ENCODE measurements around the gene HSCB.

DNA sequence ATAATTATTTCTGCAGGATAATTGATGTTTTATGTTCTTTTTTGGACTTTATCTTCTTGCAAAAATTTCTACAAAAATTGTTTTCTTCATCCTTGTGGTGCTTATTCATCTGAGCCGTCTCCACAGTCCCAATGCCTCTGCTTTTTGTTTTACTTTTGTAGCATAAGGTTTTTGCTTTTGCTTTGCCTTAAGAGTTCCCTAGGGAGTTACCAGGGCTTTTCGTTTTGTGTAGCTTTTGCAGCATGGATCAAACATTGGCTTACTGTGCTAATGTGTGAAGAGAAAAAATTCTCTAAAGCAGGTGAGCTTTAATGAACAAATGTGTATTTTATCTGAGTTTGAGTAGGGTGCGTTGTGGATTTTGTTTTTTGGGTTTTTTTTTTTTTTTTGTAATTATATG lies 46.8 kb downstream of the HSCB start:
- TF ChIP-seq, protein P1, sequence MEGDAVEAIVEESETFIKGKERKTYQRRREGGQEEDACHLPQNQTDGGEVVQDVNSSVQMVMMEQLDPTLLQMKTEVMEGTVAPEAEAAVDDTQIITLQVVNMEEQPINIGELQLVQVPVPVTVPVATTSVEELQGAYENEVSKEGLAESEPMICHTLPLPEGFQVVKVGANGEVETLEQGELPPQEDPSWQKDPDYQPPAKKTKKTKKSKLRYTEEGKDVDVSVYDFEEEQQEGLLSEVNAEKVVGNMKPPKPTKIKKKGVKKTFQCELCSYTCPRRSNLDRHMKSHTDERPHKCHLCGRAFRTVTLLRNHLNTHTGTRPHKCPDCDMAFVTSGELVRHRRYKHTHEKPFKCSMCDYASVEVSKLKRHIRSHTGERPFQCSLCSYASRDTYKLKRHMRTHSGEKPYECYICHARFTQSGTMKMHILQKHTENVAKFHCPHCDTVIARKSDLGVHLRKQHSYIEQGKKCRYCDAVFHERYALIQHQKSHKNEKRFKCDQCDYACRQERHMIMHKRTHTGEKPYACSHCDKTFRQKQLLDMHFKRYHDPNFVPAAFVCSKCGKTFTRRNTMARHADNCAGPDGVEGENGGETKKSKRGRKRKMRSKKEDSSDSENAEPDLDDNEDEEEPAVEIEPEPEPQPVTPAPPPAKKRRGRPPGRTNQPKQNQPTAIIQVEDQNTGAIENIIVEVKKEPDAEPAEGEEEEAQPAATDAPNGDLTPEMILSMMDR (IDR thresholded peaks at IDR 0.05; ENCODE audit: insufficient read depth, low read length, poor library complexity, severe bottlenecking), result no peak
- TF ChIP-seq EZH2phosphoT487 (conservative IDR thresholded peaks at IDR 0.05; ENCODE audit: low read length), result no peak
